ENCODE data around the gene TP53BP2.

TP53BP2 gene

GRCh38 chr1:223772771-223773160 is 73.0 kb downstream of the TP53BP2 start:
- TF ChIP-seq CTCF (conservative IDR thresholded peaks at IDR 0.05; ENCODE audit: low read depth, low read length) = no peak
- no peak for DNase-seq (ENCODE audit: low read depth)

GRCh38 chr1:223771814-223772770 is 73.7 kb downstream of the TP53BP2 start:
- no peak for TF ChIP-seq CTCF (conservative IDR thresholded peaks at IDR 0.05; ENCODE audit: low read depth, low read length)
- H3K4me3 ChIP-seq (ENCODE audit: low read length) = no peak overlapping the region
- DNase-seq (ENCODE audit: low read depth) = peak; percentile 63

More at GRCh38 chr1:223772771-223773160, 73.0 kb downstream of the TP53BP2 start:
- no peak overlapping the region for H3K4me3 ChIP-seq (ENCODE audit: low read length)

- H3K4me3 ChIP-seq (ENCODE audit: low read length) = no peak overlapping the region
- no peak for DNase-seq (ENCODE audit: low read depth)
- TF ChIP-seq CTCF (conservative IDR thresholded peaks at IDR 0.05; ENCODE audit: low read depth, low read length) = no peak
Observed at GRCh38 chr1:223771469-223771813, 74.3 kb downstream of the TP53BP2 start.

- no peak overlapping the region for H3K4me3 ChIP-seq (ENCODE audit: low read length)
- no peak for TF ChIP-seq CTCF (conservative IDR thresholded peaks at IDR 0.05; ENCODE audit: low read depth, low read length)
- no peak for DNase-seq (ENCODE audit: low read depth)
Observed at GRCh38 chr1:223770621-223771315, 75.0 kb downstream of the TP53BP2 start.

GRCh38 chr1:223765719-223766340 is 79.9 kb downstream of the TP53BP2 start:
- H3K4me3 ChIP-seq (ENCODE audit: low read length) = no peak overlapping the region
- no peak for TF ChIP-seq CTCF (conservative IDR thresholded peaks at IDR 0.05; ENCODE audit: low read depth, low read length)
- DNase-seq (ENCODE audit: low read depth) = no peak

GRCh38 chr1:223765036-223765718 is 80.6 kb downstream of the TP53BP2 start:
- no peak overlapping the region for H3K4me3 ChIP-seq (ENCODE audit: low read length)
- no peak for DNase-seq (ENCODE audit: low read depth)
- TF ChIP-seq CTCF (conservative IDR thresholded peaks at IDR 0.05; ENCODE audit: low read depth, low read length) = no peak
